ENCODE data around the gene TSPO.

Gene TSPO

DNA sequence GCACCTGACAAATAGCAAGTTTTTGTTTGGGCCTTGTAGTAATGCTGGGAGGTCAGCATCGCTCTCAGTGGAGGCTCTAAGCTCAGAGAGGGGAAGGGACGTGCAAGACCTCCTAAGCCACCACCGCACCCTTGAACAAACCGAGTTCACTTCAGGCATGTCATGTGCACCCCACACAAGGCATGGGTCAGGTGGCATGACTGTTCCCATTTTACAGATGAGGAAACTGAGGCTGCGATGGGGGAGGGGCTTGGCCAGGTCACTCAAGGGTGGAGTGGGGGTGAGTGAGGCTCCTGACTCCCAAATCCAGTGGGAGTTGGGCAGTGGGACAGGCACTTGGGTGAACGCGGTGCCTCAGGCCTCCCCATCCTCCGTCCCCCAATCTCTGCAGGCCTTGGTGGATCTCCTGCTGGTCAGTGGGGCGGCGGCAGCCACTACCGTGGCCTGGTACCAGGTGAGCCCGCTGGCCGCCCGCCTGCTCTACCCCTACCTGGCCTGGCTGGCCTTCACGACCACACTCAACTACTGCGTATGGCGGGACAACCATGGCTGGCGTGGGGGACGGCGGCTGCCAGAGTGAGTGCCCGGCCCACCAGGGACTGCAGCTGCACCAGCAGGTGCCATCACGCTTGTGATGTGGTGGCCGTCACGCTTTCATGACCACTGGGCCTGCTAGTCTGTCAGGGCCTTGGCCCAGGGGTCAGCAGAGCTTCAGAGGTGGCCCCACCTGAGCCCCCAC, 11.2 kb downstream of the TSPO start:
- TF ChIP-seq, protein P1, sequence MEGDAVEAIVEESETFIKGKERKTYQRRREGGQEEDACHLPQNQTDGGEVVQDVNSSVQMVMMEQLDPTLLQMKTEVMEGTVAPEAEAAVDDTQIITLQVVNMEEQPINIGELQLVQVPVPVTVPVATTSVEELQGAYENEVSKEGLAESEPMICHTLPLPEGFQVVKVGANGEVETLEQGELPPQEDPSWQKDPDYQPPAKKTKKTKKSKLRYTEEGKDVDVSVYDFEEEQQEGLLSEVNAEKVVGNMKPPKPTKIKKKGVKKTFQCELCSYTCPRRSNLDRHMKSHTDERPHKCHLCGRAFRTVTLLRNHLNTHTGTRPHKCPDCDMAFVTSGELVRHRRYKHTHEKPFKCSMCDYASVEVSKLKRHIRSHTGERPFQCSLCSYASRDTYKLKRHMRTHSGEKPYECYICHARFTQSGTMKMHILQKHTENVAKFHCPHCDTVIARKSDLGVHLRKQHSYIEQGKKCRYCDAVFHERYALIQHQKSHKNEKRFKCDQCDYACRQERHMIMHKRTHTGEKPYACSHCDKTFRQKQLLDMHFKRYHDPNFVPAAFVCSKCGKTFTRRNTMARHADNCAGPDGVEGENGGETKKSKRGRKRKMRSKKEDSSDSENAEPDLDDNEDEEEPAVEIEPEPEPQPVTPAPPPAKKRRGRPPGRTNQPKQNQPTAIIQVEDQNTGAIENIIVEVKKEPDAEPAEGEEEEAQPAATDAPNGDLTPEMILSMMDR (conservative IDR thresholded peaks at IDR 0.05), result no peak
- TF ChIP-seq ZFX (IDR thresholded peaks at IDR 0.05), result no peak
- H3K27ac ChIP-seq, result no peak overlapping the region; the same call in 1 of the 2 replicates

DNA sequence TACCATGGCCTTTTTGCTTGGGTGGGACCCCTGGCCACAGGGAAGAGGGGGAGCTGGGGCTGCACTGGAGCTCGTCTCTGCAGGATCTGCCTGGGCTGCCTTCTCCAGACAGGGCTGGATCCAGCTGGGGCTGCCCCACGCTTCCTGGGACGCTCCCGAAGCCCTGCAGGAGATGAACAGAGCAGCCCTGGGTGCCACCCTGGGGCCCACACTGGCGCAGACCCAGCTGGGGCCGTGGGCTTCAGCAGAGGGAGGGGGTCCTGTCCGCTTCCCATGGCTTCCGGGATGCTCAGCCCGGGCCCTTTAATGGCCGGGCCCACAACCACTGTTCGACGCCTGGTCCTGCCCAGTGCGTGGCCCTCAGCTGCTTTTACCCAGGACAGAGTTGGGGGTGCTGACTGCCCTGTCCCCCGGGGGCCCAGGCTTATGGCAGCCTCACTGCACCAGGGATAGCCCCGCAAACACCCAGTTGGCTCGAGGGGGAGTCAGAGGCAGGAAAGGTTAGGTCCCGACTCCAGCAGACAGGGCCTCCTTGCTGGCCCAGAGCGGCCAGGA, 12.0 kb downstream of the TSPO start:
- no peak for TF ChIP-seq ZFX (IDR thresholded peaks at IDR 0.05)
- TF ChIP-seq, protein P1 (conservative IDR thresholded peaks at IDR 0.05), result no peak
- H3K27ac ChIP-seq, result peak overlapping the region; percentile 51

GRCh38 chr22:43164636-43165035, 13.3 kb downstream of the TSPO start:
- peak overlapping the region; percentile 51 for H3K27ac ChIP-seq
- TF ChIP-seq, protein P1 (conservative IDR thresholded peaks at IDR 0.05), result no peak
- TF ChIP-seq ZFX (IDR thresholded peaks at IDR 0.05), result no peak

- TF ChIP-seq, protein P1 (conservative IDR thresholded peaks at IDR 0.05), result no peak
- no peak for TF ChIP-seq ZFX (IDR thresholded peaks at IDR 0.05)
Measured at GRCh38 chr22:43166132-43166930, 15.0 kb downstream of the TSPO start.

DNA sequence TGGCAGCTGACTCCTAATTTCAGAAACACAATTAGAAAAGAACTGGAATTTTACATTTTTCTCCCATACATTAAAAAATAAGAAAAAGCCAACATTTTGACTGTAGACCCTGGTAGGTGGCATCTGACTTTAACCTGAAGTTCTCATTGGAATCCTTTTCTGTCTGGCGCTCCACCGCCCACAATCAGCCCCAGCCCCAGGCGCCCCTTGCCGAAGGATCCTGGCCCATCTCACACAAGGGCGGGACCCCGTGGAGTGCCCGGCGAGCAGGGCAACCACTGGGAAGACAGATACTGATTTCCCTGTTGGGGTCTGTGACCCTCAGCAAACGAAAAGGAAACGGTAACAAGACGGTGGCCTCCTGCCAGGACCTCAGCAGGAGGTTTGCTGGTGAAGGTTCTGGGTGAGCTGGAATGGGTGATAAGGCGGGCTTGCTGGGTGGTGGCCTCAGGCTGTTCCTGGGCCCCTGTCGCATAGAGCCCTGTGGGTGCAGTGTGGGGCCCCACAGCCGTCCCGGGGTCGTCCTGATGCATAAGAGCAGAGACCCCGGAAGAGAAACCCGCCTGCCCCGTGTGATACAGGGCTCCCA, 15.7 kb downstream of the TSPO start:
- H3K27ac ChIP-seq, result no peak overlapping the region
- TF ChIP-seq, protein P1 (conservative IDR thresholded peaks at IDR 0.05), result no peak

More at GRCh38 chr22:43166132-43166930, 15.0 kb downstream of the TSPO start:
- H3K27ac ChIP-seq, result no peak overlapping the region

- no peak overlapping the region for H3K27ac ChIP-seq
- TF ChIP-seq ZFX (IDR thresholded peaks at IDR 0.05), result no peak
- TF ChIP-seq, protein P1 (conservative IDR thresholded peaks at IDR 0.05), result no peak
Measured at GRCh38 chr22:43168471-43169309, 17.3 kb downstream of the TSPO start.
